ENCODE results near the gene TECR. TPM values are rescaled to one million over a fixed set of nuclear protein-coding genes. Genes with fewer than 3 reads are reported as not detected.

Gene TECR
- total and polyA plus RNA-seq, 9 of the 15 experiments (the other 6 are each of a cell fraction or from before 2014, with no cell fraction given): 29.3 to 211 (median 81.4) TPM

DNA sequence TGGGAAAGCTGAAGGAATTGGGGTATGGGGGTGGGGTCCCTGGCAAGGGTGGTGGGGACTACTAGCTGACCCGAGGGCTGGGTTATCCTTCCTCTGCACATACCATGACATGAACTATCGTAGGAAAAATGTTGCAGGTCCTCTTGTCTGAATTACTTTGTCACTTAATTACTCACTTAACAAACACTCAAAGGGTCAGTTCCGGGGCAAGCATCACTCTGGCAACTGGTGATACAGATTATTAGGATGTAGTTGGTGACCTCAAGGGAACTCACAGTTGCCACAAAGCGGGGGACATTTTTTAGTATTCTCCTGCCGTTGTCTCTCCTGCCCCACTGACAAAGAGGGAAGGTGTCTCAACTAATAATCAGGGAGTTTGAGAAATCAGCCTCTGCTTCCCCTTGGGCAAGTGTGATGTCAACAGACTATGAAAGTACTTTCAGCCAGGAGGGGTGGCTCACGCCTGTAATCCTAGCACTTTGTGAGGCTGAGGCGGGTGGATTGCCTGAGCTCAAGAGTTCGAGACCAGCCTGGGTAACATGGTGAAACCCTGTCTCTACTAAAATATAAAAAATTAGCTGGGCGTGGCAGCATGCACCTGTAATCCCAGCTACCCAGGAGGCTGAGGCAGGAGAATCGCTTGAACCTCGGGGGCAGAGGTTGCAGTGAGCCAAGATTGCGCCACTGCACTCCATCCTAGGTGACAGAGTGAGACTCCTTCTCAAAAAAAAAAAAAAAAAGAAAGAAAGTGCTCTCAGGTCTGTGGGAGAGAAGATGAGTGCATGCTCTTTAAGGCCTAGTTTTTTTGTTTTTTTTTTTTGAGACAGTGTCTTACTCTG is 21.5 kb upstream of the TECR start (continued):
- peak in 1 of 2 experiments; percentile 2; a peak in 1 of 4 replicates for TF ChIP-seq TRIM24 (IDR thresholded peaks at IDR 0.05)
- TF ChIP-seq TEAD4 (IDR thresholded peaks at IDR 0.05; ENCODE audit: low read length): peak; percentile 85
- no peak for TF ChIP-seq TEAD4 (CRISPR knock-in tag; IDR thresholded peaks at IDR 0.05; ENCODE audit: borderline replicate concordance)
- no peak for TF ChIP-seq FIP1L1 (IDR thresholded peaks at IDR 0.05; ENCODE audit: low read depth, low read length, poor library complexity, severe bottlenecking)
- peak; percentile 86 for TF ChIP-seq DPF2 (IDR thresholded peaks at IDR 0.05)
- TF ChIP-seq TBP (optimal IDR thresholded peaks at IDR 0.05; ENCODE audit: low read depth, low read length): peak; percentile 26
- peak; percentile 54 for TF ChIP-seq MEIS2 (IDR thresholded peaks at IDR 0.05; ENCODE audit: partially characterized antibody)
- no peak for TF ChIP-seq NR2C2 (CRISPR knock-in tag; IDR thresholded peaks at IDR 0.05)
- peak; percentile 78 for TF ChIP-seq NR2C2 (tag; IDR thresholded peaks at IDR 0.05)
- TF ChIP-seq, protein P1, sequence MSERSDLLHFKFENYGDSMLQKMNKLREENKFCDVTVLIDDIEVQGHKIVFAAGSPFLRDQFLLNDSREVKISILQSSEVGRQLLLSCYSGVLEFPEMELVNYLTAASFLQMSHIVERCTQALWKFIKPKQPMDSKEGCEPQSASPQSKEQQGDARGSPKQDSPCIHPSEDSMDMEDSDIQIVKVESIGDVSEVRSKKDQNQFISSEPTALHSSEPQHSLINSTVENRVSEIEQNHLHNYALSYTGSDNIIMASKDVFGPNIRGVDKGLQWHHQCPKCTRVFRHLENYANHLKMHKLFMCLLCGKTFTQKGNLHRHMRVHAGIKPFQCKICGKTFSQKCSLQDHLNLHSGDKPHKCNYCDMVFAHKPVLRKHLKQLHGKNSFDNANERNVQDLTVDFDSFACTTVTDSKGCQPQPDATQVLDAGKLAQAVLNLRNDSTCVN (CRISPR knock-in tag; IDR thresholded peaks at IDR 0.05): no peak
- TF ChIP-seq, protein P2, sequence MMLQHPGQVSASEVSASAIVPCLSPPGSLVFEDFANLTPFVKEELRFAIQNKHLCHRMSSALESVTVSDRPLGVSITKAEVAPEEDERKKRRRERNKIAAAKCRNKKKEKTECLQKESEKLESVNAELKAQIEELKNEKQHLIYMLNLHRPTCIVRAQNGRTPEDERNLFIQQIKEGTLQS (IDR thresholded peaks at IDR 0.05): peak; percentile 42; the same call in 1 of the 2 replicates
- TF ChIP-seq, protein P2 (CRISPR knock-in tag; conservative IDR thresholded peaks at IDR 0.05): peak; percentile 69; the same call in 1 of the 2 replicates
- TF ChIP-seq STAT5A (IDR thresholded peaks at IDR 0.05; ENCODE audit: borderline replicate concordance, low read length): peak; percentile 50; the same call in 1 of the 2 replicates
- TF ChIP-seq, protein P3, sequence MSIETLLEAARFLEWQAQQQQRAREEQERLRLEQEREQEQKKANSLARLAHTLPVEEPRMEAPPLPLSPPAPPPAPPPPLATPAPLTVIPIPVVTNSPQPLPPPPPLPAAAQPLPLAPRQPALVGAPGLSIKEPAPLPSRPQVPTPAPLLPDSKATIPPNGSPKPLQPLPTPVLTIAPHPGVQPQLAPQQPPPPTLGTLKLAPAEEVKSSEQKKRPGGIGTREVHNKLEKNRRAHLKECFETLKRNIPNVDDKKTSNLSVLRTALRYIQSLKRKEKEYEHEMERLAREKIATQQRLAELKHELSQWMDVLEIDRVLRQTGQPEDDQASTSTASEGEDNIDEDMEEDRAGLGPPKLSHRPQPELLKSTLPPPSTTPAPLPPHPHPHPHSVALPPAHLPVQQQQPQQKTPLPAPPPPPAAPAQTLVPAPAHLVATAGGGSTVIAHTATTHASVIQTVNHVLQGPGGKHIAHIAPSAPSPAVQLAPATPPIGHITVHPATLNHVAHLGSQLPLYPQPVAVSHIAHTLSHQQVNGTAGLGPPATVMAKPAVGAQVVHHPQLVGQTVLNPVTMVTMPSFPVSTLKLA (conservative IDR thresholded peaks at IDR 0.05): 0 out of 4 replicates have a peak, but pooled peaks of 1 of the 2 experiments have one; percentile 21
- peak; percentile 51 for TF ChIP-seq JUND (IDR thresholded peaks at IDR 0.05; ENCODE audit: borderline replicate concordance, low read depth, low read length)
- no peak; the same call in 2 of the 3 replicates for TF ChIP-seq JUND (tag; IDR thresholded peaks at IDR 0.05; ENCODE audit: borderline replicate concordance, low read depth, low read length)
- TF ChIP-seq, protein P4, sequence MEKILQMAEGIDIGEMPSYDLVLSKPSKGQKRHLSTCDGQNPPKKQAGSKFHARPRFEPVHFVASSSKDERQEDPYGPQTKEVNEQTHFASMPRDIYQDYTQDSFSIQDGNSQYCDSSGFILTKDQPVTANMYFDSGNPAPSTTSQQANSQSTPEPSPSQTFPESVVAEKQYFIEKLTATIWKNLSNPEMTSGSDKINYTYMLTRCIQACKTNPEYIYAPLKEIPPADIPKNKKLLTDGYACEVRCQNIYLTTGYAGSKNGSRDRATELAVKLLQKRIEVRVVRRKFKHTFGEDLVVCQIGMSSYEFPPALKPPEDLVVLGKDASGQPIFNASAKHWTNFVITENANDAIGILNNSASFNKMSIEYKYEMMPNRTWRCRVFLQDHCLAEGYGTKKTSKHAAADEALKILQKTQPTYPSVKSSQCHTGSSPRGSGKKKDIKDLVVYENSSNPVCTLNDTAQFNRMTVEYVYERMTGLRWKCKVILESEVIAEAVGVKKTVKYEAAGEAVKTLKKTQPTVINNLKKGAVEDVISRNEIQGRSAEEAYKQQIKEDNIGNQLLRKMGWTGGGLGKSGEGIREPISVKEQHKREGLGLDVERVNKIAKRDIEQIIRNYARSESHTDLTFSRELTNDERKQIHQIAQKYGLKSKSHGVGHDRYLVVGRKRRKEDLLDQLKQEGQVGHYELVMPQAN (IDR thresholded peaks at IDR 0.05; ENCODE audit: borderline replicate concordance): no peak
- 0 out of 2 replicates have a peak, but pooled peaks have one; percentile 29 for TF ChIP-seq CREB1 (IDR thresholded peaks at IDR 0.05)
- TF ChIP-seq CREB1 (CRISPR knock-in tag; IDR thresholded peaks at IDR 0.05): no peak
- no peak for TF ChIP-seq ELF1 (tag; IDR thresholded peaks at IDR 0.05)
- TF ChIP-seq PML (IDR thresholded peaks at IDR 0.05; ENCODE audit: low read length): peak; percentile 28
- TF ChIP-seq ZNF584 (CRISPR knock-in tag; IDR thresholded peaks at IDR 0.05; ENCODE audit: low read depth): no peak
- peak; percentile 14; the same call in 1 of the 2 replicates for TF ChIP-seq CC2D1A (IDR thresholded peaks at IDR 0.05)
